Gastroesophageal sphincter (tissue), 4 donors: ENCODE results near the gene TBC1D5. TPM values are rescaled to one million over a fixed set of nuclear protein-coding genes. Genes with fewer than 3 reads are reported as not detected.

Experiments used
- ATAC-seq: fragments of 150-250 bp; one replicate; pipeline ENCODE4 v1.9.1; 2016; ENCODE audit warnings: mild to moderate bottlenecking, moderate library complexity
- H3K27ac ChIP-seq, 4 donors: fragments of 200-600 bp; sonication (generic) in 3 of 4; 1 replicate in 3 of 4; 2 replicates in 1 of 4; pipeline ENCODE4 v1.5.1; 2016 to 2019
- H3K27me3 ChIP-seq: fragments of 200-600 bp; sonication (generic); one replicate; pipeline ENCODE4 v1.5.1; 2019
- H3K36me3 ChIP-seq, 2 donors: fragments of 200-600 bp; sonication (generic); one replicate each; pipeline ENCODE4 v1.5.1; 2019; ENCODE audit warnings: control low read depth in 1 of 2
- H3K4me1 ChIP-seq, 3 donors: fragments of 200-600 bp; sonication (generic); 1 replicate in 2 of 3; 2 replicates in 1 of 3; pipeline ENCODE4 v1.5.1; 2016 to 2019; ENCODE audit warnings: control low read depth in 2 of 3
- H3K4me3 ChIP-seq, 2 donors: fragments of 200-600 bp; sonication (generic); one replicate each; pipeline ENCODE4 v1.5.1; 2019; ENCODE audit warnings: mild to moderate bottlenecking in 1 of 2, moderate library complexity in 1 of 2
- H3K9me3 ChIP-seq, 3 donors: fragments of 200-600 bp; sonication (generic); one replicate each; pipeline ENCODE4 v1.5.1; 2017 to 2019; ENCODE audit warnings: control low read depth in 2 of 3
- CTCF ChIP-seq, 4 experiments: fragments of 200-600 bp in 2 of 4; fragments of 450-650 bp in 2 of 4; sonication (generic) in 1 of 4; IDR thresholded peaks; one replicate each; pipeline ENCODE4 v1.5.1; 2017 to 2019; ENCODE audit warnings: antibody characterized with exemption in 4 of 4, mild to moderate bottlenecking in 2 of 4, moderate library complexity in 2 of 4
- EP300 ChIP-seq: sonication (generic); formaldehyde crosslinking; IDR thresholded peaks from one replicate; pipeline ENCODE4 v1.6.1; 2017; ENCODE audit warnings: antibody characterized with exemption, mild to moderate bottlenecking
- POLR2A ChIP-seq, 2 donors: fragments of 450-650 bp; IDR thresholded peaks; one replicate each; pipeline ENCODE4 v1.6.1; 2017; ENCODE audit warnings: antibody characterized with exemption in 2 of 2, mild to moderate bottlenecking in 2 of 2, moderate library complexity in 1 of 2
- POLR2AphosphoS5 ChIP-seq: sonication (generic); formaldehyde crosslinking; IDR thresholded peaks from one replicate; pipeline ENCODE4 v1.6.1; 2017; ENCODE audit warnings: antibody characterized with exemption
- WGBS, 2 donors: methylation state at CpG; one replicate each; pipeline ENCODE4 v1.1.5; 2018; ENCODE audit warnings: low coverage in 1 of 2; 5-methylcytosine and 5-hydroxymethylcytosine counted together
- total RNA-seq, 4 donors: library from RNA; depleted of rRNA; stranded (reverse); fragments of >200 nt; gene quantifications; one replicate each; pipeline ENCODE4 v1.1.0, GENCODE V29; 2016

TBC1D5 gene
- total RNA-seq, 4 donors from 2014 or later: 59.5 to 66.6 (median 61.6) TPM

- 90 to 100% methylated on average over 1 to 2 of the region's 16 CpGs for WGBS, 2 donors
- Histone ChIP-seq H3K36me3 (peaks cover 0 to 48% of the 10 kb centered on the region in 2 donors), H3K4me1 (no peaks in the 10 kb centered on the region), H3K27ac (no peak overlapping the region), H3K4me3 (no peak overlapping the region), H3K27me3 (no peaks in the 10 kb centered on the region), H3K9me3 (peaks cover 0 to 44% (median 0%) of the 10 kb centered on the region in 3 donors)
- TF ChIP-seq POLR2AphosphoS5: no peak
- no peak for TF ChIP-seq CTCF (IDR thresholded peaks at IDR 0.05)
- TF ChIP-seq POLR2A (IDR thresholded peaks at IDR 0.05): no peak
- TF ChIP-seq EP300: no peak
- ATAC-seq: no peak
Measured at GRCh38 chr3:17151598-17152373, 590.6 kb downstream of the TBC1D5 start.

GRCh38 chr3:17149076-17149475 lies 593.4 kb downstream of the TBC1D5 start:
- Histone ChIP-seq H3K4me3 (no peak overlapping the region), H3K27ac (no peak overlapping the region), H3K36me3 (peaks cover 0 to 21% of the 10 kb centered on the region in 2 donors), H3K9me3 (peaks cover 0 to 36% (median 0%) of the 10 kb centered on the region in 3 donors), H3K27me3 (no peaks in the 10 kb centered on the region), H3K4me1 (no peaks in the 10 kb centered on the region)
- 82 to 85% methylated on average over 6 of the region's 9 CpGs for WGBS, 2 donors
- ATAC-seq: no peak
- no peak for TF ChIP-seq EP300
- no peak for TF ChIP-seq POLR2AphosphoS5
- no peak for TF ChIP-seq POLR2A (IDR thresholded peaks at IDR 0.05)
- no peak for TF ChIP-seq CTCF (IDR thresholded peaks at IDR 0.05)

- H3K27me3 ChIP-seq: no peaks in the 10 kb centered on the region
- 93% methylated on average over 7 of the region's 7 CpGs; no CpG with 5 or more reads in 1 of the 2 donors for WGBS, 2 donors
- no peak for ATAC-seq
- no peaks in the 10 kb centered on the region for H3K36me3 ChIP-seq
- H3K9me3 ChIP-seq: no peaks in the 10 kb centered on the region
- H3K27ac ChIP-seq: no peak overlapping the region
- TF ChIP-seq POLR2A (IDR thresholded peaks at IDR 0.05) (no peak), CTCF (IDR thresholded peaks at IDR 0.05) (no peak), EP300 (no peak), POLR2AphosphoS5 (no peak)
- no peaks in the 10 kb centered on the region for H3K4me1 ChIP-seq
- H3K4me3 ChIP-seq: no peak overlapping the region
Measured at GRCh38 chr3:17144665-17144993, 597.8 kb downstream of the TBC1D5 start.

- WGBS, 2 donors: 83 to 94% methylated on average over 4 to 8 of the region's 10 CpGs
- no peaks in the 10 kb centered on the region for H3K4me1 ChIP-seq
- H3K9me3 ChIP-seq: no peaks in the 10 kb centered on the region
- no peaks in the 10 kb centered on the region for H3K27me3 ChIP-seq
- no peak overlapping the region for H3K4me3 ChIP-seq
- no peak overlapping the region for H3K27ac ChIP-seq
- no peak for ATAC-seq
- H3K36me3 ChIP-seq: no peaks in the 10 kb centered on the region
- TF ChIP-seq CTCF (IDR thresholded peaks at IDR 0.05) (no peak), POLR2AphosphoS5 (no peak), POLR2A (IDR thresholded peaks at IDR 0.05) (no peak), EP300 (no peak)
Measured at GRCh38 chr3:17143893-17144664, 598.4 kb downstream of the TBC1D5 start.
